GM19351 (cell line): Measurements from ENCODE around the gene METTL4.

Source experiments
- ATAC-seq: cut with Tn5 transposase; IDR thresholded peaks from one replicate; pipeline ENCODE4 v1.9.1; 2021; ENCODE audit warnings: mild to moderate bottlenecking, moderate library complexity; ENCODE audit not compliant: unreplicated experiment

The METTL4 gene

GRCh38 chr18:2568129-2568528 lies 3.2 kb downstream of the METTL4 start:
- no peak for ATAC-seq

- ATAC-seq, result no peak
These were observed 6.9 kb downstream of the METTL4 start for GRCh38 chr18:2564373-2564772.

DNA sequence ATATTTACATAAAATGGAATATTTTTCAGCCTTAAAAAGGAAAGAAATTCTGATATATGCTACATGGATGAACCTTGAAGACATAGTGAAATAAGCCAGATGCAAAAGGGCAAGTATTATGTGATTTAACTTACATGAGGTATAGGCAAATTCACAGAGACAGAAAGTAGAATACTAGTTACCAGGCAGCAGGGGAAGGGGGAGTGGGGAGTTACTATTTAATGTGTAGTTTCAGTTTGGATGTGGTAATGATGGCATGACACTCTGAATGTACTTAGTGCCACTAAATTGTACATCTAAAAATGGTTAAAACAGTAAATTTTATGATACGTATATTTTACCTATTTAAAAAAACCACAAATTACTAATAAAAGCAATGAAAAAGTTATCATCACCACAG lies 12.1 kb downstream of the METTL4 start:
- ATAC-seq, result no peak

GRCh38 chr18:2557536-2557935 lies 13.8 kb downstream of the METTL4 start:
- ATAC-seq, result no peak

GRCh38 chr18:2555895-2556294 lies 15.4 kb downstream of the METTL4 start:
- ATAC-seq, result no peak

DNA sequence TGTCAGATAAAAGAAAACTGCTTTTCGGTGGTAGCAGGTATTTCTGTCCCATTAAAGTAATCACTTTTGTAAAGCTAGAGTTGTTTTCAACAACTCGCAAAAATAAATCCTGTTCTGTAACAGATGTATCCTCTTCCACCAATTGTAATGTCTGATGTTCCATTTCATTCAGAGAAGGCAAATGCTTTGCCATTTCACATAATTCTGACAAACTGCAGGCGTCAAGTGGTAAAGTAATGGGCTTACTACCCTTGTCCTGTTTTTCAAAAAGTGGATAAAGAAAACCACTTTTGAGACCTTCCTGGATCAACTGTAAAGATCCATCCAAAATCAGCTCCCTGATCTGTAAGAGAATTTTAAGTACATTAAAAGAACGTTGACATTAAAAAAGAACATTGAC lies 16.6 kb downstream of the METTL4 start:
- ATAC-seq, result no peak

DNA sequence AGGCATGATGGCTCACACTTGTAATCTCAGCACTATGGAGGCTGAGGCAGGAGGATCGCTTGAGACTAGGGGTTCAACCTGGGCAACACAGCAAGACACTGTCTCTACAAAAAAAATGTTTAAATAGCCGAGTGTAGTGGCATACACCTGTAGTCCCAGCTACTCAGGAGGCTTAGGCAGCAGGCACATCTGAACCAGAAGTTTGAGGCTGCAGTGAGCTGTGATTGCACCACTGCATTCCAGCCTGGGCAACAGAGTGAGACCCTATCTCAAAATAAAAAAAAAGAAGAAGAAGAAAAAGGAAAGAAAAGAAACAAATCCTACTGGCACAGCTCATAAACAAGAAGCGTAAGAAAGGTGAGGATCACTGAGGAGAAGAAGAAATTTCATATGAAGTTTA lies 19.9 kb downstream of the METTL4 start:
- no peak for ATAC-seq

DNA sequence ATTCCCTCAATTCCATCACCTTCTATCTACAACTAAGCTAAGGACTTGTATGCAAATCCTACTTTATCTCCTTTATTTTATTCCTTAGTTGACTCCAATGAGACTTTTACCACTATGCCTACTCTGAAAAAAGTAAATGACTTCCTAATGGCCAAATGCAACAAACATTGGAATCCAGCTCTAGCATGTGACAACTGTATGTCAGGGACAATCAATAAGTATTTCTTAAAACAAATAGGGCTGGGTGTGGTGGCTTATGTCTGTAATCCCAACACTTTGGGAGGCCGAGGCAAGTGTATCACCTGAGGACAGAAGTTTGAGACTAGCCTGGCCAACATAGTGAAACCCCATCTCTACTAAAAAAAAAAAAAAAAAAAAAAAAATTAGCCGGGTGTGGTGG lies 21.8 kb downstream of the METTL4 start:
- ATAC-seq, result no peak

DNA sequence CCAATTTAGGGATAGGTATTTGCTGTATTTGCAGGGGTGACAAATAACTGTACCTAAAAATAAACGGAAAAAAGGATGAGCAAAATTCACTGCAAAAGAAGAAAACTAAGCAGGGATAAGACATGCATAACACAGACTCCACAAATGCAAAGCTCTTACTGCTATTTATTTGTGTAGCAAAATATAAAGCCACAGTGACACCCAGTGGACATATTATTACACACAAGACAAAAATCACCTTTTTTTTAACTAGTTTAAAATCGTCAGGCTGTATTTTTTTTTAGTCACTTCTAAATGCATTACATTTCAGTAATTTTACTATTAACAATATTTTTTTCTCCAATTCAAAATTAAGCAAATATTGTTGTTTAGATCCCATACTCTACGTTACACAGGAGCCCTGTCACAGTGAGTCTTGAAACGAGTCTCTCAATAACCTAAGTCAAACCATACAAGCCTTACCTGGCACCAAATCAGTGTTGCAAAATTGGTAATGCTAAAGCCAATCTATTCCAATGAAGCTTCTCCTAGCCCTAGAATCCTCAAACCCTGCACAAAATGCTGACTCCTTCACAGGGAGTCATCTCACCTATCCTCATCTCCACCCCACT lies 23.7 kb downstream of the METTL4 start:
- peak; percentile 88 for ATAC-seq

DNA sequence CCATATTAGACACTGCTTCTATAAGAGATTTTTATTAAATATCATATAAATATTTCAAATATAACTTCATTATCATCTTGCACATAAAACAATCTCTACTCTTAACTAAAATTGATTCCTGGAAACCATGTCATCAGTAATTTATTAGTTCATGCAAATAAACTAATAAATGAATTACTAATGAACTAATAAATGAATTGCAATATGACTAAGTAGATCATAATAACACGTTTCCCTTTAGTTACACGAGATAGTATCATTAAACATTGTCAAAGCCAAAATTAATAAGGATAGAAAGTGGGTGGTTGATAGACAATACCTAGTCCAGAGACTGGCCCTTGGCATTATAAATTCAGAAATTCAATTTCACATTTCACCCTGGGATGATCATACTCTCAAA lies 26.1 kb downstream of the METTL4 start:
- no peak for ATAC-seq

DNA sequence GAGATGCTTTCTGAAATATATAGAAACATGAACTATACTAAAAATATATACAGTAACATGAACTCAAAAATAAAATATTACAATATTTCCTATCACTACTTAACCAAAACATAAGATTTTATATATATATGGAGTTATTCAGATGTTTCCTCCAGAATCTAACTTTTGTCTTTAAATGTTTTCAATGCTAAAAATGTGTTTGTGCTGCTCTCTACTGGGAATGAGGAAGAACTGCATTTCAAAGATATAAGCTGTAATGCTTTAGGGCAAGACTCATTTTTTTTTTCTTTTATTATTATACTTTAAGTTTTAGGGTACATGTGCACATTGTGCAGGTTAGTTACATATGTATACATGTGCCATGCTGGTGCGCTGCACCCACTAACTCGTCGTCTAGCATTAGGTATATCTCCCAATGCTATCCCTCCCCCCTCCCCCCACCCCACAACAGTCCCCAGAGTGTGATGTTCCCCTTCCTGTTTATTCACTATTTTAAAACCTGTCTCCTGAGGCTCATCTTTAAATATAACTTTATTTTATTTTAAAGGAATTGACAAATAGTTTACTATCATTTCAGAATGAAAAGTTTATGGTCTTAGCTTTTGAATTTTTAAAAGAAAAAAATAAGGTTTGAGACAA lies 29.3 kb downstream of the METTL4 start:
- peak; percentile 87 for ATAC-seq

GRCh38 chr18:2540575-2540974 lies 30.7 kb downstream of the METTL4 start:
- ATAC-seq, result no peak

GRCh38 chr18:2538844-2539243 lies 32.5 kb downstream of the METTL4 start:
- ATAC-seq, result no peak

DNA sequence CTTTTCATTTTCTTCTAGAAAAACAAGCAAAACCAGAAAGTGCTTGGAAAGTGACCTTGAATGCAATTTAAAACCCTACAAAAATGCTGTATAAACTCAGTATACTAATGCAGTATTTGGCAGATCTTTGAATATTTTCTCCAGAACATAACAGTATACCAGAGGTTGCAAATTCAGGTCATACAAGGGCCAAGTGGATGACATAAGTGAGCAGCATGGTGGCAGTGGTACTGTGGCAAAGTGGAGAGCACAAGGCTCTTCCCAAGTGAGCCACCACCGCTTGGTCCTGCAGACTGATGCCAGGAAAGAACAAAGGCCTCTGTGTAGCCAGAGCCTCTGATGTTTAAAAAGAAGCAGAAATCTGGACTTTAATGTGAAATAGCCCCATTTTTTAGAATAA lies 33.1 kb downstream of the METTL4 start:
- no peak for ATAC-seq

GRCh38 chr18:2537296-2537695 lies 34.0 kb downstream of the METTL4 start:
- ATAC-seq, result no peak

- no peak for ATAC-seq
These were observed 34.8 kb downstream of the METTL4 start for GRCh38 chr18:2536493-2536892.

DNA sequence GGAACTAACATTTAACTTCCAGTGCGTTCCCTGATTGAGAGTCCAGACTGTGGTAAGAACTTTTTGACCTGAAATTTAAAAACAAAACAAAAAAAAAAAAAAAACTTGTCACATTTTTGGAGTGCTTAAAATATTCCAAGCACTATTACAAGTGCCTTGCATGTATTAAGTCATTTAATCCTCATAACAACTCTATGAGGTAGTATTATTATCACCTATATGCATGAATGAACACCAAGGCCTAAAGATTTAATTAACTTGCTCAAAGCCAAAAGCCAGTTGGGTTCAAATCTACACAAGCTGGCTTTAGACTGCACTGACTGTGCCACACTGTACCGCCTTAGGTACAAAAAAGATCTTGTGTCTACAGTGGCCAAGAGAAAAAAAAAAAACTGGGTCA lies 35.2 kb downstream of the METTL4 start:
- ATAC-seq, result no peak

GRCh38 chr18:2535419-2535910 lies 35.8 kb downstream of the METTL4 start:
- no peak for ATAC-seq

- ATAC-seq, result no peak
These were observed 36.4 kb downstream of the METTL4 start for GRCh38 chr18:2534906-2535305.

DNA sequence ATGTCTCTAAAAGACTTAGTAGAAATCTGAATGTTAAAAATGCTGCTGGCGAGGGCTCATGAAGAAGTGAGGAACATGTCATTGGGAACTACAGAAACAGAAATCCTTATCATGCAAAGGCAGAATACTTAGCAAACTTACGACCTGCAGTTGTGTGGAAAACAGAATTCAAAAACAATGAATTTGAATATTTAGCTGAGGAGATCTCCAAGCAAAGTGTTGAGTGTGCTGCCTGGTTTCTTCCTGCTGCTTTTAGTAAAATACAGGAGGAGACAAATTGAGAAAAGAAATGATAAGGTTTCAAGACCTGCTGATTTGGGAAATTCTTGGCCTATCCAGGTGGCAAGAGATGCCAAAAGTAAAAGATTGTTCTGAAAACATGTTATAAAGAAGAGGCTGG lies 38.5 kb downstream of the METTL4 start:
- no peak for ATAC-seq

DNA sequence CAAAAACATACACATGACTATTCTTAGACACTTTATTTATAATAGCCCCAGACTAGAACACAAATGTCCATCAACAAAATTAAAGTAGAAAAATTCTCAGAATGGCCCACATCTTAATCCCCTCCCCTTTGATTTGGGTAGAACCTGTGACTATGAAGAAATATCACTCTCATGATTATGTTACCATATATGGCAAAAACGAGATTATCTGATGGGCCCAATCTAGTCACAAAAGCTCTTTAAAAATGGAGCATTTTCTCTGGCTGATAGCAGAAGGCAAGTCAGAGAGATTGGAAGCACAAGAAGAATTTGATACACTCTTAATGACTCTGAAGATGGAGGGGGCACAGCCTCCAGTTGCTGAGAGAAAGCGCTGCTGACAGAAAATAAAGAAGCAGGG lies 39.6 kb downstream of the METTL4 start:
- no peak for ATAC-seq

DNA sequence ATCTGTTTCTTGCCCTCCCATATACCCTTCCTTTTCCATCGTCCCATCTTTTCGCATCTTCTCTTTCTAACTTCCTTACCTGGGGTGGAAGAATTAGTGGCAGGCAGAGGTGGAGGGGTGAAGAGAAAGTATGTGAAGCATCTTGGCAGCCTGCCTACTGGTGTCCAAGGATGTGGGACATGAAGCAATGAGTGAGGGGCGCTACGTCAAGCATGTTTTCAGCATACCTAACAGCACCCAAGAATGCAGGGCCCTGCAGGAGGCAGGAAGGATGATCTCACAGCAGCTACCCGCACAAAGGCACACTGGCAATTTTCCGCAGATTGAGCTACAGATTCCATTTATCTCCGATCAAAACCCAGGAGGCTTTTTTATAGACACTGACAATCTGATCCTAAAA lies 42.2 kb downstream of the METTL4 start:
- ATAC-seq, result no peak

- ATAC-seq, result no peak
These were observed 45.0 kb downstream of the METTL4 start for GRCh38 chr18:2526329-2526728.
